Renal cortical epithelial cell (primary cell): ENCODE data around the gene MAN1A2. TPM values are rescaled to one million over a fixed set of nuclear protein-coding genes. Genes with fewer than 3 reads are reported as not detected.

Experiments used
- DNase-seq: peaks from one replicate; pipeline ENCODE4 v3.0.0-alpha.2; 2011; ENCODE audit warnings: low read depth
- total RNA-seq: library from RNA; depleted of rRNA; stranded (reverse); fragments of >200 nt; gene quantifications from 2 replicates; pipeline ENCODE4 v1.2.3, GENCODE V29; 2014

MAN1A2 gene
- total RNA-seq, 1 donor from 2014 or later: 44.1 TPM

DNA sequence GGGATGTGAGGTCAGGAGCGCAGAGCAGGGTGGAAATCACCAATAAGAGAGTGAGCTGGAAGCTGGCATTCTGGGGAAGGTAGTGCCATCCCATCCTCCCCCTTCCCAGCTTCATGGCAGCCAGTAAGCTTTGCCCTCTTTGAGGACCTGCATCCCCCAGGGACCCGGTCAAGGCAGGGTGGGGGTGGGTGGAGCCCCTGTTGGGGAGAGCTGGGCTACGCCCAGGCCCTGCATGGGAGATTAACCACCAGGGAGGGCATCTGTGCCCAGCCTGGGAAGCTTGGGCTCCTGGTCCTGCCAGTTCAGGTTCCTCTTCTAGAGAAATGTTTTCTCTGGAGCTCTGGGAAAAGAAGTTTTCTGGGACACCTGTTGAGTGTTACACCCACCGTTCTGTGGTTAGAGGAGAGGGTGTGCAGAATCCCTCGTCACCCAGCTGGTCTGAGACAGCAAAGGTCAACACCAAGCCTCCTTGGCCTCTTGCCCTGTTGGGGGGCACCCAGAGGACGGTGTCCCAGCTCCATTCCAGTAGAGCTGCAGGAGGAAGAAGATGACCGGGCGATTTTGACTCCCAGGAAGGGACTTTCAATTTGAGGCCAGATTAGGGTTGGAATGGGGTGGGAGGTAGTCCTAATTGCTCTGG lies 208.5 kb downstream of the MAN1A2 start:
- DNase-seq: no peak

- no peak for DNase-seq
Observed at GRCh38 chr1:117576236-117576635, 209.0 kb downstream of the MAN1A2 start.

- no peak for DNase-seq
Observed at GRCh38 chr1:117577191-117577885, 210.1 kb downstream of the MAN1A2 start.

DNA sequence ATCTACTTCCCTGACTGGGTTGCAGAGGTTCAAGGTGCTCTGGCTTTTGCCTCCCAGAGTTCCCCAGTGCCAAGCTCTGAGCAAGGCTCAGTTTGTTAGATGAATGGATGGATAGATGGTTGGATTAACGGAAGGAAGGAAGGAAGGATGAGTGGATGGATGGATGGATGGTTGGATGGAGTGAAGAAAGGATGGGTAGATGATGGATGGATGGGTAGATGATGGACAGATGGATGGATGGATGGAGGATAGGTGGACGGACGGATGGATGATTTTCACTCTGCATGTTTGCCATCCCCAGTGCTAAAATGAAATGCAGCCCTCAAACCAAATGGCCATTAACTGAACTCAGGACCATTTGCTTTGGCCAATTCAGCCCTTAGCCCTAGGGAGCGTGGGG lies 211.2 kb downstream of the MAN1A2 start:
- DNase-seq: no peak

Other genes starting within 250 kb of the MAN1A2 start
- 1.2 and 7.1 TPM in 2 replicates for gene TRIM45, start 245.7 kb upstream of the MAN1A2 start, total RNA-seq
- gene VTCN1, start 156.5 kb upstream of the MAN1A2 start, total RNA-seq: 16.3 and 19.9 TPM in 2 replicates
- 0.17 and 2.1 TPM in 2 replicates for gene TENT5C, start 238.6 kb downstream of the MAN1A2 start, total RNA-seq